ENCODE measurements around the gene VPS37B. TPM values are rescaled to one million over a fixed set of nuclear protein-coding genes. Genes with fewer than 3 reads are reported as not detected.
A peak's percentile ranks its signal among the peaks of the same experiment; 100 is the strongest.
"Not testable (repeated sequence)": the region's sequence is repeated elsewhere in the genome, so short reads cannot be mapped to it uniquely, and the experiment has no call there.

VPS37B gene
- total and polyA plus RNA-seq, 3 experiments from 2014 or later: 19.3 to 30.6 (median 19.9) TPM

GRCh38 chr12:122899887-122900286, 4.0 kb upstream of the VPS37B start:
- Histone ChIP-seq H3K4me1 (ENCODE audit: insufficient read depth, low read length) (peaks cover 64% of the 10 kb centered on the region), H3K4me3 (ENCODE audit: low read length) (no peak overlapping the region), H3K36me3 (ENCODE audit: insufficient read depth, low read length) (no peaks in the 10 kb centered on the region), H3K27ac (ENCODE audit: low read depth, low read length) (no peak overlapping the region), H3K9me3 (ENCODE audit: low read length) (no peaks in the 10 kb centered on the region), H3K27me3 (ENCODE audit: insufficient read depth, low read length, poor library complexity, severe bottlenecking) (no peaks in the 10 kb centered on the region)
- no peak for DNase-seq
- Mint-ChIP-seq H3K27me3 (peaks cover 0 to 5% of the 10 kb centered on the region in 2 donors), H3K27ac (peak overlapping the region; percentile 83 to 100 (median 93)), H3K36me3 (peaks cover 0 to 13% (median 0%) of the 10 kb centered on the region in 3 donors), H3K4me1 (peaks cover 61 to 76% (median 71%) of the 10 kb centered on the region in 3 donors), H3K4me3 (peak overlapping the region in 6 of 7 donors; percentile 5 to 65 (median 42)), H3K9me3 (peaks cover 0 to 5% (median 2%) of the 10 kb centered on the region in 5 donors)
- CTCF ChIA-PET: interaction anchor here (2.2 kb wide), 1 partner anchor 47 kb away, joined by 5 read pairs; no protein-coding TSS in a partner anchor
- POLR2A ChIA-PET: no interaction called here

- Histone ChIP-seq H3K36me3 (ENCODE audit: insufficient read depth, low read length) (no peaks in the 10 kb centered on the region), H3K27ac (ENCODE audit: low read depth, low read length) (peak overlapping the region; percentile 91), H3K4me3 (ENCODE audit: low read length) (peak overlapping the region; percentile 94), H3K4me1 (ENCODE audit: insufficient read depth, low read length) (peaks cover 91% of the 10 kb centered on the region), H3K27me3 (ENCODE audit: insufficient read depth, low read length, poor library complexity, severe bottlenecking) (no peaks in the 10 kb centered on the region), H3K9me3 (ENCODE audit: low read length) (no peaks in the 10 kb centered on the region)
- Mint-ChIP-seq H3K27me3 (peaks cover 0 to 5% of the 10 kb centered on the region in 2 donors), H3K4me1 (peaks cover 79 to 95% (median 94%) of the 10 kb centered on the region in 3 donors), H3K9me3 (peaks cover 0 to 5% (median 2%) of the 10 kb centered on the region in 5 donors), H3K4me3 (peak overlapping the region; percentile 85 to 99 (median 94)), H3K36me3 (peaks cover 0 to 26% (median 0%) of the 10 kb centered on the region in 3 donors), H3K27ac (peak overlapping the region; percentile 94 to 100 (median 99))
- no peak for DNase-seq
- ChIA-PET POLR2A (interaction anchor here (2.1 to 3.0 kb wide), 3 partner anchors 8 to 336 kb away, joined by 8 to 14 read pairs (median 11); partner anchors contain the start of genes MPHOSPH9 and MTRFR), CTCF (interaction anchor here (0.8 to 6.7 kb wide), 7 partner anchors 11 to 61 kb away, joined by 3 to 43 read pairs (median 3); no protein-coding TSS in a partner anchor)
These were observed 738 bp upstream of the VPS37B start for GRCh38 chr12:122896662-122897061.

DNA sequence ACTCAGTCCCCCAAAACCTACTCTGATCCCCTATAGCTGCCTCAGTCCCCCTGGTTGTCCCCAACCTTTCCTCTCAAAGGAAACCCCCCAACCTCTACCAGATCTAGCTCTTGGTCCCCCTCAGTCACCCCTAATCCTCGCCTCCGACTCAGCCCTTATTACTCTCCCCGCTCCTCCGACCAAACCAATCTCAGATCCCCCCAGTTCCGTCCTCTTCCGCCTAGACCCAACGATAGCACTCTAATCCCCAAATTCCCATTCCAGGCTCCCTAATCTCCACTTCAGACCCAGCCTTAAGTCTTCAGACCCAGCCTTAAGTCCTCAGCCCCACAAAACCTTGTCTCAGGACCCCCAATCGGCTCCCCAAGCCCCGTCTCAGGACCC, 612 bp downstream of the VPS37B start:
- Histone ChIP-seq H3K36me3 (ENCODE audit: insufficient read depth, low read length) (no peaks in the 10 kb centered on the region), H3K4me1 (ENCODE audit: insufficient read depth, low read length) (peaks cover 91% of the 10 kb centered on the region), H3K27ac (ENCODE audit: low read depth, low read length) (peak overlapping the region; percentile 91), H3K4me3 (ENCODE audit: low read length) (peak overlapping the region; percentile 94), H3K27me3 (ENCODE audit: insufficient read depth, low read length, poor library complexity, severe bottlenecking) (no peaks in the 10 kb centered on the region), H3K9me3 (ENCODE audit: low read length) (no peaks in the 10 kb centered on the region)
- CTCF ChIA-PET: interaction anchor here (0.9 to 6.7 kb wide), 5 partner anchors 11 to 57 kb away, joined by 3 to 43 read pairs (median 5); no protein-coding TSS in a partner anchor
- Mint-ChIP-seq H3K36me3 (peaks cover 0 to 29% (median 0%) of the 10 kb centered on the region in 3 donors), H3K9me3 (peaks cover 0 to 5% (median 2%) of the 10 kb centered on the region in 5 donors), H3K27me3 (peaks cover 0 to 5% of the 10 kb centered on the region in 2 donors), H3K27ac (peak overlapping the region; percentile 94 to 100 (median 99)), H3K4me3 (peak overlapping the region; percentile 85 to 99 (median 94)), H3K4me1 (peaks cover 79 to 95% (median 95%) of the 10 kb centered on the region in 3 donors)
- POLR2A ChIA-PET: interaction anchor here (0.7 to 3.0 kb wide), 4 partner anchors 10 to 817 kb away, joined by 3 to 11 read pairs (median 4); partner anchors contain the start of gene MLXIP
- no peak for DNase-seq

GRCh38 chr12:122894193-122895121, 1.5 kb downstream of the VPS37B start:
- peaks cover 0 to 5% (median 2%) of the 10 kb centered on the region in 5 donors for H3K9me3 Mint-ChIP-seq
- H3K4me1 ChIP-seq (ENCODE audit: insufficient read depth, low read length): peaks cover 92% of the 10 kb centered on the region
- POLR2A ChIA-PET: interaction anchor here (0.8 to 3.0 kb wide), 5 partner anchors 9 to 816 kb away, joined by 3 to 11 read pairs (median 4); partner anchors contain the start of gene MLXIP

DNA sequence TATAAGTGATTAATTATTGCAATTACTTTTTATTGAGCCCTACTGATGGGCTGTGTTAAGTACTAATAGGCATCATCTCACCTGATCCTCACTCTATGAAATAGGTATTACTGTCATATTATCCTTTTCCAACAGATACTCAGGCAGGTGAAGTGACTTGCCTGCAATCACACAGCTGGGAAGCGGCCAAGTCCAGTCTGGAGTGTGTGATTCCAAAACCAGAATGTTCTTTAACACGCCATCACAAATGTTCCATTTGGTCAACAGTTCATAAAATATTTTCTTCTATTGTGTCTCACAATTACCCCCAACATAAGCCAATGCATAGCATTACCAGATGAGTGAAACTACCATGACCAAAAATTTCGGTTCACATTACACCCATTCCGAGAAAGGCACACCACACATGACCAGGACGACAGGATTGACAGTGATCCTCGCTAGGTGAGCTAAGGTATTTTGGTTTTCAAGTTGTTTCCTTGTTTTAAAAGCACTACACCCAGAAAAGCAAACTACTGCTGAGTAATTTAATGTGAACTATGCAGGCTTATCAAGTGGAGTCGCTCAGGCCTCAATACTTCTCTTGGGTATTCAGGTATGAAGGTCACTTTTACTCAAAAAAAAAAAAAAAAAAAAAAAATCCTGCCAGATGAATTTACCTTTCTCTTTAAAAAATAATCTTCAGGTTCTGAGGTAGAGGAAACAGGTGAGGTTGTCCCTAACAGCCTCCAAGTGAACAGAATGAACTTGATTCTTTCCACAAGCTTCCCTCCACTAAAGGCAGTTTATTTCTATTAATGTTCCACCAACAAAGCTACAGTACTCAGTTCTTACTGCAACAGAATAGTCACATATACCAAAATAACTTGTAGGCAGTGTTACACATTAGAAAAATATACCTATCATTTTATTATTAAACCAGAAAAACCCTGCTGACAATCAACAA, 2.4 kb downstream of the VPS37B start:
- H3K9me3 ChIP-seq (ENCODE audit: low read length): no peaks in the 10 kb centered on the region
- ChIA-PET POLR2A (interaction anchor here (0.5 to 0.9 kb wide), 3 partner anchors 28 to 99 kb away, joined by 3 to 6 read pairs (median 3); no protein-coding TSS in a partner anchor), CTCF (interaction anchor here (1.1 to 6.7 kb wide), 6 partner anchors 8 to 33 kb away, joined by 3 to 43 read pairs (median 4); no protein-coding TSS in a partner anchor)
- H3K36me3 ChIP-seq (ENCODE audit: insufficient read depth, low read length): no peaks in the 10 kb centered on the region
- peak overlapping the region; percentile 91 for H3K27ac ChIP-seq (ENCODE audit: low read depth, low read length)
- peak overlapping the region; percentile 94 for H3K4me3 ChIP-seq (ENCODE audit: low read length)
- H3K27ac Mint-ChIP-seq: peak overlapping the region; percentile 54 to 100 (median 85)
- H3K4me3 Mint-ChIP-seq: peak overlapping the region; percentile 85 to 99 (median 94)
- no peak for DNase-seq
- peaks cover 93% of the 10 kb centered on the region for H3K4me1 ChIP-seq (ENCODE audit: insufficient read depth, low read length)
- peaks cover 78 to 95% (median 95%) of the 10 kb centered on the region in 3 donors for H3K4me1 Mint-ChIP-seq
- peaks cover 0 to 29% (median 0%) of the 10 kb centered on the region in 3 donors for H3K36me3 Mint-ChIP-seq
- H3K27me3 Mint-ChIP-seq: peaks cover 0 to 5% of the 10 kb centered on the region in 2 donors
- no peaks in the 10 kb centered on the region for H3K27me3 ChIP-seq (ENCODE audit: insufficient read depth, low read length, poor library complexity, severe bottlenecking)
- peaks cover 0 to 5% (median 2%) of the 10 kb centered on the region in 5 donors for H3K9me3 Mint-ChIP-seq

More at GRCh38 chr12:122894193-122895121, 1.5 kb downstream of the VPS37B start:
- Histone ChIP-seq H3K27me3 (ENCODE audit: insufficient read depth, low read length, poor library complexity, severe bottlenecking) (no peaks in the 10 kb centered on the region), H3K36me3 (ENCODE audit: insufficient read depth, low read length) (no peaks in the 10 kb centered on the region), H3K9me3 (ENCODE audit: low read length) (no peaks in the 10 kb centered on the region), H3K4me3 (ENCODE audit: low read length) (peak overlapping the region; percentile 94), H3K27ac (ENCODE audit: low read depth, low read length) (peak overlapping the region; percentile 91)
- CTCF ChIA-PET: interaction anchor here (0.9 to 6.7 kb wide), 7 partner anchors 9 to 34 kb away, joined by 3 to 43 read pairs (median 4); no protein-coding TSS in a partner anchor
- Mint-ChIP-seq H3K27me3 (peaks cover 0 to 5% of the 10 kb centered on the region in 2 donors), H3K36me3 (peaks cover 0 to 29% (median 0%) of the 10 kb centered on the region in 3 donors), H3K4me1 (peaks cover 79 to 95% (median 95%) of the 10 kb centered on the region in 3 donors), H3K27ac (peak overlapping the region; percentile 94 to 100 (median 99)), H3K4me3 (peak overlapping the region; percentile 85 to 99 (median 94))
- DNase-seq: peak in 4 of 5 donors; percentile 28 to 57 (median 40)

GRCh38 chr12:122892724-122893123, 3.2 kb downstream of the VPS37B start:
- not testable (repeated sequence) for H3K27me3 ChIP-seq (ENCODE audit: insufficient read depth, low read length, poor library complexity, severe bottlenecking); H3K9me3 Mint-ChIP-seq; H3K4me3 ChIP-seq (ENCODE audit: low read length); H3K36me3 ChIP-seq (ENCODE audit: insufficient read depth, low read length); DNase-seq; H3K9me3 ChIP-seq (ENCODE audit: low read length); H3K27me3 Mint-ChIP-seq; H3K27ac ChIP-seq (ENCODE audit: low read depth, low read length)
- ChIA-PET CTCF (interaction anchor here (1.7 to 6.7 kb wide), 3 partner anchors 10 to 32 kb away, joined by 5 to 43 read pairs (median 5); no protein-coding TSS in a partner anchor), POLR2A (interaction anchor here (0.5 kb wide), 1 partner anchor 100 kb away, joined by 3 read pairs; no protein-coding TSS in a partner anchor)
- H3K4me1 Mint-ChIP-seq: peaks cover 79 to 95% (median 95%) of the 10 kb centered on the region in 3 donors
- peaks cover 93% of the 10 kb centered on the region for H3K4me1 ChIP-seq (ENCODE audit: insufficient read depth, low read length)
- peak overlapping the region in 4 of 7 donors; percentile 43 to 83 (median 56) for H3K4me3 Mint-ChIP-seq
- H3K27ac Mint-ChIP-seq: peak overlapping the region in 2 of 8 donors; percentile 30 to 70
- H3K36me3 Mint-ChIP-seq: peaks cover 0 to 29% (median 0%) of the 10 kb centered on the region in 3 donors

All from CD8-positive, alpha-beta memory T cell (primary cell).